Amygdala (tissue), 56 donors: ENCODE measurements around the gene GALNT17.

Source experiments
- DNase-seq, 56 donors: peaks; one replicate each; lab custom pipeline; 2025; lab: John Stamatoyannopoulos, UW

The GALNT17 gene

GRCh38 chr7:71326595-71326994 is 194.7 kb downstream of the GALNT17 start:
- DNase-seq = no peak

- DNase-seq = no peak
These were observed 196.0 kb downstream of the GALNT17 start for GRCh38 chr7:71327946-71328345.

GRCh38 chr7:71329030-71329660 is 197.2 kb downstream of the GALNT17 start:
- no peak for DNase-seq

GRCh38 chr7:71332207-71332606 is 200.3 kb downstream of the GALNT17 start:
- no peak for DNase-seq

GRCh38 chr7:71334541-71334940 is 202.6 kb downstream of the GALNT17 start:
- DNase-seq = no peak

GRCh38 chr7:71338866-71339265 is 206.9 kb downstream of the GALNT17 start:
- DNase-seq = no peak

- DNase-seq = no peak
These were observed 208.0 kb downstream of the GALNT17 start for GRCh38 chr7:71339924-71340323.

GRCh38 chr7:71342202-71342601 is 210.3 kb downstream of the GALNT17 start:
- DNase-seq = peak in 4 of 56 donors; percentile 2 to 24 (median 3)

GRCh38 chr7:71343039-71343438 is 211.1 kb downstream of the GALNT17 start:
- DNase-seq = no peak

GRCh38 chr7:71343892-71344291 is 211.9 kb downstream of the GALNT17 start:
- DNase-seq = no peak

- DNase-seq = no peak
These were observed 213.4 kb downstream of the GALNT17 start for GRCh38 chr7:71345117-71345884.

- DNase-seq = peak in 2 of 56 donors; percentile 19 to 34
These were observed 217.1 kb downstream of the GALNT17 start for GRCh38 chr7:71348821-71349681.

- no peak for DNase-seq
These were observed 217.9 kb downstream of the GALNT17 start for GRCh38 chr7:71349682-71350481.

- DNase-seq = no peak
These were observed 218.7 kb downstream of the GALNT17 start for GRCh38 chr7:71350680-71351079.

- DNase-seq = no peak
These were observed 222.8 kb downstream of the GALNT17 start for GRCh38 chr7:71354716-71355115.

GRCh38 chr7:71361451-71362032 is 229.6 kb downstream of the GALNT17 start:
- DNase-seq = no peak

GRCh38 chr7:71362240-71362639 is 230.3 kb downstream of the GALNT17 start:
- DNase-seq = no peak

GRCh38 chr7:71363223-71363622 is 231.3 kb downstream of the GALNT17 start:
- DNase-seq = no peak

GRCh38 chr7:71363627-71364026 is 231.7 kb downstream of the GALNT17 start:
- no peak for DNase-seq

GRCh38 chr7:71364551-71364950 is 232.6 kb downstream of the GALNT17 start:
- no peak for DNase-seq
